Activated naive CD4-positive, alpha-beta T cell treated with Interleukin-2 at 50 U/mL for 16 hours (primary cell): ENCODE measurements around the gene CXorf65.

Source experiments
- DNase-seq: peaks from one replicate; pipeline ENCODE4 v3.0.0-alpha.2; 2020

The CXorf65 gene

DNA sequence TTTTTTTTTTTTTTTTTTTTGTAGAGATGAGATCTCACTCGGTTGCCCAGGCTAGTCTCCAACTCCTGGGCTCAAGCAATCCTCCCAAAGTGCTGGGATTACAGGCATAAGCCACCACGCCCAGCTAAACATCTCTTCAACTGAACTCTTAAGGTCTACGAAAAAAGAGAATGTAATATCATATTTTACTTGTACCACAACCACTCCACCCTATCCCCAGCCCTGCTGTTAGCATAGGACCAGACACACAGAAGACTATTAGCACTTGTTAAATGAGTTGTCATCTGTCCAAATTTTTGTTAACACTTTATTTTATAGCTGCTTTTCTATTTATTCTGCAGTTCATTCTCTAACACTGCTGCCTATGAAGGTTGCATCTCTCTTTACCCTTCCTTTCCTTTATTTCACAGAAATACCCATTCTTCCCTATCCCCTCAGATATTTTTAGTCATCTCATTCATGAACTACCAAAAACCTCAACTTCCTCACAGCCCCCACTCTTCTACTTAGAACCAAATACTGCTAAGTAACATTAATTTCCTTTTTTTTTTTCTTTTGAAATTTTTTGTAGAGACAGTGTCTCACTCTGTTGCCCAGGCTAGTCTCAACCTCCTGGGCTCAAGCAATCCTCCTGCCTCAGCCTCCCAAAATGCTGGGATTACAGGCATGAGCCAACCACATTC, 48.6 kb downstream of the CXorf65 start:
- no peak for DNase-seq

- no peak for DNase-seq
These were observed 49.7 kb downstream of the CXorf65 start for GRCh38 chrX:71056867-71057266.
